NCI-H446 (cell line): ENCODE results near the gene MCF2L.

Experiments used
- DNase-seq, 2 experiments: peaks; one replicate each; lab custom pipeline; 2025; lab: John Stamatoyannopoulos, UW

MCF2L gene

GRCh38 chr13:113114511-113115362 is 145.7 kb downstream of the MCF2L start:
- DNase-seq, result no peak

GRCh38 chr13:113115363-113116205 is 146.6 kb downstream of the MCF2L start:
- DNase-seq, result no peak

GRCh38 chr13:113116206-113116800 is 147.3 kb downstream of the MCF2L start:
- DNase-seq, result no peak

GRCh38 chr13:113116871-113117271 is 147.9 kb downstream of the MCF2L start:
- DNase-seq, result no peak

GRCh38 chr13:113117335-113117872 is 148.4 kb downstream of the MCF2L start:
- DNase-seq, result no peak

- no peak for DNase-seq
Observed at GRCh38 chr13:113117911-113118260, 148.9 kb downstream of the MCF2L start.

- DNase-seq, result no peak
Observed at GRCh38 chr13:113118261-113119021, 149.4 kb downstream of the MCF2L start.

GRCh38 chr13:113119166-113119821 is 150.3 kb downstream of the MCF2L start:
- DNase-seq, result no peak

GRCh38 chr13:113119822-113120189 is 150.8 kb downstream of the MCF2L start:
- no peak for DNase-seq

- DNase-seq, result no peak
Observed at GRCh38 chr13:113120300-113121182, 151.5 kb downstream of the MCF2L start.

- no peak for DNase-seq
Observed at GRCh38 chr13:113121183-113121927, 152.3 kb downstream of the MCF2L start.

GRCh38 chr13:113121928-113122471 is 153.0 kb downstream of the MCF2L start:
- DNase-seq, result no peak

- DNase-seq, result no peak
Observed at GRCh38 chr13:113122550-113123225, 153.7 kb downstream of the MCF2L start, which contains the start of gene F10. Gene F10, plus strand, starts transcription at chr13:113122799. Its CDS starts 57 bp downstream, at chr13:113122856.

- DNase-seq, result no peak
Observed at GRCh38 chr13:113123226-113124201, 154.5 kb downstream of the MCF2L start.

GRCh38 chr13:113124211-113124970 is 155.4 kb downstream of the MCF2L start:
- no peak for DNase-seq

- DNase-seq, result no peak
Observed at GRCh38 chr13:113125506-113126264, 156.7 kb downstream of the MCF2L start.
